SU-DHL-6 (cell line): ENCODE measurements around the gene THSD7A.

Source experiments
- H2AFZ ChIP-seq: fragments of 200-600 bp; sonication (generic); 2 replicates; pipeline ENCODE4 v1.6.1; 2014; ENCODE audit warnings: low read depth, mild to moderate bottlenecking, moderate library complexity, mixed read lengths, antibody characterized with exemption, low read length; ENCODE audit not compliant: severe bottlenecking
- H3F3A ChIP-seq: fragments of 200-600 bp; shearing (Covaris generic); 2 replicates; pipeline ENCODE4 v1.6.0; 2016; ENCODE audit warnings: antibody characterized with exemption, mild to moderate bottlenecking; ENCODE audit not compliant: insufficient read depth
- H3K27ac ChIP-seq: fragments of 200-600 bp; sonication (generic); 2 replicates; pipeline ENCODE4 v1.5.1; 2016; ENCODE audit warnings: low read depth, mild to moderate bottlenecking, low read length, moderate library complexity, mixed read lengths
- H3K27me3 ChIP-seq: fragments of 200-600 bp; sonication (generic), shearing (Covaris generic); 2 replicates; pipeline ENCODE4 v1.6.0; 2014; ENCODE audit warnings: mild to moderate bottlenecking, low read length
- H3K36me3 ChIP-seq: fragments of 200-600 bp; sonication (generic); 2 replicates; pipeline ENCODE4 v1.6.1; 2014; ENCODE audit warnings: mild to moderate bottlenecking, low read length, mixed read lengths
- H3K4me2 ChIP-seq: fragments of 300-600, 200-600 bp; shearing (Covaris generic), sonication (generic); 2 replicates; pipeline ENCODE4 v1.6.0; 2014; ENCODE audit warnings: low read length, low read depth, mild to moderate bottlenecking; ENCODE audit not compliant: poor library complexity, severe bottlenecking
- H3K4me3 ChIP-seq: fragments of 200-600 bp; sonication (generic); 2 replicates; pipeline ENCODE4 v1.5.1; 2014; ENCODE audit warnings: antibody characterized with exemption, low read length, mild to moderate bottlenecking, mixed read lengths; ENCODE audit not compliant: insufficient read depth, poor library complexity, severe bottlenecking
- H3K79me2 ChIP-seq: fragments of 200-600 bp; sonication (generic); 2 replicates; pipeline ENCODE4 v1.6.1; 2014; ENCODE audit warnings: mild to moderate bottlenecking, low read length, moderate library complexity; ENCODE audit not compliant: insufficient read depth
- H3K9ac ChIP-seq: fragments of 200-600 bp; sonication (generic); 2 replicates; pipeline ENCODE4 v1.7.0; 2014; ENCODE audit warnings: mild to moderate bottlenecking, low read length
- H3K9me2 ChIP-seq: fragments of 200-600 bp; sonication (generic); replicated peaks from 2 replicates; pipeline ENCODE4 v1.6.1; 2014; ENCODE audit warnings: low read length; ENCODE audit not compliant: insufficient read depth
- H3K9me3 ChIP-seq: fragments of 200-600 bp; sonication (generic); 2 replicates; pipeline ENCODE4 v1.6.1; 2014; ENCODE audit warnings: low read length, mixed read lengths; ENCODE audit not compliant: insufficient read depth
- H4K20me1 ChIP-seq: fragments of 200-600 bp; sonication (generic); 2 replicates; pipeline ENCODE4 v1.6.1; 2014; ENCODE audit warnings: low read depth, mild to moderate bottlenecking, antibody characterized with exemption, low read length, moderate library complexity, mixed read lengths
- CTCF ChIP-seq: fragments of 200-600 bp; sonication (generic); IDR thresholded peaks from one replicate; pipeline ENCODE4 v1.5.1; 2017; ENCODE audit warnings: antibody characterized with exemption, mild to moderate bottlenecking, low read length, moderate library complexity; ENCODE audit not compliant: insufficient read depth, poor library complexity, severe bottlenecking
- EZH2phosphoT487 ChIP-seq: fragments of 200-600 bp; sonication (generic), shearing (Covaris generic); conservative IDR thresholded peaks from 2 replicates; pipeline ENCODE4 v1.6.1; 2018; ENCODE audit warnings: mild to moderate bottlenecking, antibody characterized with exemption, low read length, moderate library complexity, mixed read lengths

Gene THSD7A

GRCh38 chr7:11787534-11787933, 44.5 kb downstream of the THSD7A start:
- Histone ChIP-seq H3K4me2 (no peak overlapping the region), H3K79me2 (no peaks in the 10 kb centered on the region), H3K9ac (no peak overlapping the region), H3K4me3 (no peak overlapping the region), H4K20me1 (no peaks in the 10 kb centered on the region), H2AFZ (no peak overlapping the region), H3K27ac (no peak overlapping the region), H3K27me3 (no peaks in the 10 kb centered on the region), H3K36me3 (no peaks in the 10 kb centered on the region), H3F3A (no peaks in the 10 kb centered on the region), H3K9me3 (no peaks in the 10 kb centered on the region), H3K9me2 (no peaks in the 10 kb centered on the region)
- TF ChIP-seq CTCF (no peak), EZH2phosphoT487 (no peak)

- Histone ChIP-seq H4K20me1 (no peaks in the 10 kb centered on the region), H3K27me3 (no peaks in the 10 kb centered on the region), H3K36me3 (no peaks in the 10 kb centered on the region), H3K79me2 (no peaks in the 10 kb centered on the region), H3K27ac (no peak overlapping the region), H3K4me2 (no peak overlapping the region), H3K4me3 (no peak overlapping the region), H3K9me3 (no peaks in the 10 kb centered on the region), H3F3A (no peaks in the 10 kb centered on the region), H3K9me2 (no peaks in the 10 kb centered on the region), H2AFZ (no peak overlapping the region), H3K9ac (no peak overlapping the region)
- TF ChIP-seq EZH2phosphoT487: no peak
- TF ChIP-seq CTCF: no peak
These were observed 45.8 kb downstream of the THSD7A start for GRCh38 chr7:11786186-11786585.

- Histone ChIP-seq H3K4me2 (no peak overlapping the region), H3K9ac (no peak overlapping the region), H3K27ac (no peak overlapping the region), H3K79me2 (no peaks in the 10 kb centered on the region), H3F3A (no peaks in the 10 kb centered on the region), H3K27me3 (no peaks in the 10 kb centered on the region), H3K36me3 (no peaks in the 10 kb centered on the region), H3K4me3 (no peak overlapping the region), H3K9me2 (no peaks in the 10 kb centered on the region), H4K20me1 (no peaks in the 10 kb centered on the region), H3K9me3 (no peaks in the 10 kb centered on the region), H2AFZ (no peak overlapping the region)
- TF ChIP-seq EZH2phosphoT487: no peak
- TF ChIP-seq CTCF: no peak
These were observed 47.0 kb downstream of the THSD7A start for GRCh38 chr7:11784769-11785536.
